CD8-positive, alpha-beta memory T cell (primary cell): Measurements from ENCODE around the gene DGKD. TPM values are rescaled to one million over a fixed set of nuclear protein-coding genes. Genes with fewer than 3 reads are reported as not detected.

Experiments
- CTCF ChIA-PET: fragments of 350-600 bp; sonication (Branson Sonifier 250); formaldehyde crosslinking; loops from one replicate; lab custom pipeline; 2021; ENCODE audit warnings: antibody characterized with exemption; lab: Charles Lee
- POLR2A ChIA-PET: fragments of 350-600 bp; sonication (Branson Sonifier 250); formaldehyde crosslinking; loops from one replicate; lab custom pipeline; 2021; ENCODE audit warnings: antibody characterized with exemption; lab: Charles Lee
- DNase-seq, 5 donors: peaks; one replicate each; pipeline versions ENCODE4 v3.0.0 to v3.0.0-alpha.2; 2020 to 2022; ENCODE audit warnings: mixed read lengths in 1 of 5
- H3K27ac ChIP-seq: one replicate; pipeline ENCODE4 v1.7.0; 2013; ENCODE audit warnings: low read depth, mild to moderate bottlenecking, low read length, moderate library complexity
- H3K27me3 ChIP-seq: 2 replicates; pipeline ENCODE4 v1.7.0; 2013; ENCODE audit warnings: low read length, mild to moderate bottlenecking; ENCODE audit not compliant: insufficient read depth, poor library complexity, severe bottlenecking
- H3K36me3 ChIP-seq: 2 replicates; pipeline ENCODE4 v1.7.0; 2013; ENCODE audit warnings: mild to moderate bottlenecking, low read length, moderate library complexity; ENCODE audit not compliant: insufficient read depth
- H3K4me1 ChIP-seq: 2 replicates; pipeline ENCODE4 v1.7.0; 2013; ENCODE audit warnings: mild to moderate bottlenecking, low read length, moderate library complexity; ENCODE audit not compliant: insufficient read depth
- H3K4me3 ChIP-seq: 2 replicates; pipeline ENCODE4 v1.7.0; 2013; ENCODE audit warnings: mild to moderate bottlenecking, low read length
- H3K9me3 ChIP-seq: 2 replicates; pipeline ENCODE4 v1.7.0; 2013; ENCODE audit warnings: mild to moderate bottlenecking, low read length
- H3K27ac Mint-ChIP-seq, 8 donors: one replicate each; pipeline ENCODE4 v1.8.0; 2020 to 2021; ENCODE audit warnings: mixed read lengths in 8 of 8, mild to moderate bottlenecking in 6 of 8, inconsistent platforms in 3 of 8, moderate library complexity in 3 of 8
- H3K27me3 Mint-ChIP-seq, 2 donors: one replicate each; pipeline ENCODE4 v1.8.0; 2020 to 2021; ENCODE audit warnings: mixed read lengths in 2 of 2, mild to moderate bottlenecking in 1 of 2, moderate library complexity in 1 of 2
- H3K36me3 Mint-ChIP-seq, 3 donors: one replicate each; pipeline ENCODE4 v1.8.0; 2020 to 2021; ENCODE audit warnings: mixed read lengths in 3 of 3, inconsistent platforms in 1 of 3, mild to moderate bottlenecking in 1 of 3
- H3K4me1 Mint-ChIP-seq, 3 donors: one replicate each; pipeline ENCODE4 v1.8.0; 2020 to 2021; ENCODE audit warnings: mixed read lengths in 3 of 3, inconsistent platforms in 1 of 3, mild to moderate bottlenecking in 1 of 3
- H3K4me3 Mint-ChIP-seq, 7 donors: one replicate each; pipeline ENCODE4 v1.8.0; 2020 to 2021; ENCODE audit warnings: mixed read lengths in 7 of 7, mild to moderate bottlenecking in 6 of 7, moderate library complexity in 4 of 7, inconsistent platforms in 2 of 7
- H3K9me3 Mint-ChIP-seq, 5 donors: one replicate each; pipeline ENCODE4 v1.8.0; 2020 to 2022; ENCODE audit warnings: mixed read lengths in 5 of 5, mild to moderate bottlenecking in 3 of 5, moderate library complexity in 2 of 5, inconsistent platforms in 1 of 5
- polyA plus RNA-seq: library from polyadenylated mRNA; unstranded; fragments of 300-500 nt; fragmentation: Illumina TruSeq; gene quantifications from one replicate; pipeline ENCODE4 v1.2.3, GENCODE V29; 2021
- total RNA-seq, 2 experiments: library from RNA; stranded (reverse); gene quantifications; one replicate each; pipeline ENCODE4 v1.2.3, GENCODE V29; 2021

DGKD gene
- total RNA-seq (10 to 100 TPM; 54.2 to 61.9 TPM), polyA plus RNA-seq (32.6 TPM)

DNA sequence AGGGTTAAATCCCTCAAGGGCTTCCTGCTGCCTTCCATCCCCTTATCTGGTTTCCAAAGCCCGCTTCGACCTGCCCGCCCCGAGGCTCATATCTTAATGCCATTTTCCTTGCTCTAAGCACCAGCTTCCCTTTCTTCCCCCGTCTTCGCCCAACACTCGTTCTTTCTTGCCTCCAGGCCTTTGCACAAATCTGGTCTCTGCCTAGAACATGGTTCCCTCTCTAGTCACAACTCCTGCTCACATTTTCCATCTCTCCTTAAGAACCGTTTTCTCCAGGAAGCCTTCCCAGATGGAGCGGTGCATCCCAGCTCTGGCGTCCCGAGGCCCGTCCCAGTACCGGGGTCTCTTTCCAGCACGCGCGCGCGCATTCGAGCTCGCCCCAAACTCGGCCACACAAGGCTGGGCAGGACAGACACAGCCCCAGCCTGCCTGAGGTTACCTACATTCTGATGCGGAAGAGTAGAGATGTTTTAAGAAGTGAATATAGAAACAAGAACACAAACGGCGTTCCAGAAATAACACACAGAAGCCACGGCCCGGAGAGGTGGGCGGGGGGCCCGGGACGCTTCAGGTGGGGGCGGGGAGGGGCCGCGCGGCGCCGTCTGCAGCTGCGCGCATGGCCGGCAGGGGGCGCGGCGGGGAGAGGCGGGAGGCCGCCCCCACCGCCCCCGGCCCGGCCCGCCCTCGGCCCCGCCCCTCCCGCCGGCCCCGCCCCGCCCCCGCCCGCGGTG lies at the start of gene DGKD:
Gene DGKD, plus strand, starts transcription at position 726 of the 731 bp plus-strand sequence. CDS start 25 bp downstream, outside the sequence.
- POLR2A ChIA-PET = interaction anchor here (0.5 to 2.0 kb wide), 4 partner anchors 22 to 86 kb away, joined by 3 to 10 read pairs (median 6); no protein-coding TSS in a partner anchor

GRCh38 chr2:233307565-233307964 lies 46.7 kb upstream of the DGKD start, which contains the start of gene SAG:
Gene SAG, plus strand, starts transcription at chr2:233307816. Its CDS starts 1,374 bp downstream, at chr2:233309190.
- POLR2A ChIA-PET = no interaction called here
- H3K4me3 Mint-ChIP-seq = no peak within 1 kb of the TSS
- no peaks in the 10 kb centered on the region for H3K36me3 Mint-ChIP-seq
- CTCF ChIA-PET = no interaction called here
- H3K27ac Mint-ChIP-seq = peak within 1 kb of the TSS in 3 of 8 donors; percentile 43 to 66 (median 62)
- H3K4me1 Mint-ChIP-seq = peaks cover 5 to 10% (median 6%) of the 10 kb centered on the region in 3 donors
- H3K27me3 ChIP-seq = no peaks in the 10 kb centered on the region
- H3K4me1 ChIP-seq = no peaks in the 10 kb centered on the region
- no peak within 1 kb of the TSS for H3K4me3 ChIP-seq
- H3K9me3 ChIP-seq = no peaks in the 10 kb centered on the region
- H3K27me3 Mint-ChIP-seq = no peaks in the 10 kb centered on the region
- H3K27ac ChIP-seq = no peak within 1 kb of the TSS
- DNase-seq = no peak
- no peaks in the 10 kb centered on the region for H3K36me3 ChIP-seq
- no peaks in the 10 kb centered on the region for H3K9me3 Mint-ChIP-seq

More for the DNA sequence above, at the start of gene DGKD:
- Histone ChIP-seq H3K27ac (no peak within 1 kb of the TSS), H3K4me3 (peak within 1 kb of the TSS; percentile 75), H3K4me1 (peaks cover 47% of the 10 kb centered on the region), H3K9me3 (no peaks in the 10 kb centered on the region), H3K36me3 (peaks cover 4% of the 10 kb centered on the region), H3K27me3 (no peaks in the 10 kb centered on the region)
- Mint-ChIP-seq H3K36me3 (peaks cover 0 to 26% (median 12%) of the 10 kb centered on the region in 3 donors), H3K4me3 (peak within 1 kb of the TSS; percentile 92 to 96 (median 94)), H3K27me3 (peaks cover 0 to 3% of the 10 kb centered on the region in 2 donors), H3K27ac (peak within 1 kb of the TSS; percentile 78 to 99 (median 91)), H3K9me3 (no peaks in the 10 kb centered on the region), H3K4me1 (peaks cover 57 to 72% (median 60%) of the 10 kb centered on the region in 3 donors)
- peak; percentile 61 to 77 (median 70) for DNase-seq
- CTCF ChIA-PET = interaction anchor here (0.5 to 2.7 kb wide), 18 partner anchors 11 to 104 kb away, joined by 3 to 18 read pairs (median 4); no protein-coding TSS in a partner anchor

DNA sequence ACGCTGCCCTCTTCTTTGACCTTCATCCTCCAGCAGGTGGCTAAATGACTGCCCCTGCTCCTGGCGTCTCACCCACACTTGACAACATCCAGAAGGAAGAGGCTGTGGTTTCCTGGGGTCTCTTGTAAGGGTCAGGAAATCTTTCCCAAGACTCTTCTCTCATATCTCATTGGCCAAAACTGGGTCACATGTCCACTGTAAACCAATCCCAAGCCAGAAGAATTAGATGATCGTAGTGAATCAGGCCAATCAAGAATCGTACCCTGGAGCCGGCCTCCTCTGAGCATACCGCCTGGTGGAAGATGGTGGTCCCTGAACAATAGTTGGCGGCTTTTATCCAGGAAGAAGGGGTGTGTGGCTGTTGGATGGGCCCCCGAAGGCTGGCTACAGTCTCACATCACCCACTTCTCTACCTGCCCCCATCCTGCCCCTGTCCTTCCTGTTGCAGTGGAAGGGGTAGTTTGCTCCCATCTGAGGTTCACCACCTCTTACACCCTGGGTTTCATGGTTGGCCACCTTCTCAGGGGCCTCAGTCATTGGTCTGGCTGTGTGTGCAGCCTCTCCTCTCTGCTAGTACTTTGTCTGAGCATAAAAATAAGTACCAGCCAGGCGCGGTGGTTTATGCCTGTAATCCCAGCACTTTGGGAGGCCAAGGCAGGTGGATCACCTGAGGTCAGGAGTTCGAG lies 42.9 kb upstream of the DGKD start:
- Mint-ChIP-seq H3K9me3 (no peaks in the 10 kb centered on the region), H3K36me3 (no peaks in the 10 kb centered on the region), H3K4me3 (peak overlapping the region in 1 of 7 donors; percentile 70), H3K27me3 (no peaks in the 10 kb centered on the region), H3K4me1 (peaks cover 5 to 10% (median 6%) of the 10 kb centered on the region in 3 donors), H3K27ac (peak overlapping the region in 3 of 8 donors; percentile 9 to 85 (median 78))
- H3K36me3 ChIP-seq = no peaks in the 10 kb centered on the region
- no peaks in the 10 kb centered on the region for H3K9me3 ChIP-seq
- H3K27ac ChIP-seq = no peak overlapping the region
- DNase-seq = no peak
- ChIA-PET POLR2A (no interaction called here), CTCF (no interaction called here)
- H3K27me3 ChIP-seq = no peaks in the 10 kb centered on the region
- no peaks in the 10 kb centered on the region for H3K4me1 ChIP-seq
- H3K4me3 ChIP-seq = no peak overlapping the region

- Mint-ChIP-seq H3K36me3 (no peaks in the 10 kb centered on the region), H3K4me1 (peaks cover 5 to 10% (median 6%) of the 10 kb centered on the region in 3 donors), H3K9me3 (no peaks in the 10 kb centered on the region), H3K4me3 (peak overlapping the region in 1 of 7 donors; percentile 61), H3K27ac (peak overlapping the region in 3 of 8 donors; percentile 4 to 38 (median 33)), H3K27me3 (no peaks in the 10 kb centered on the region)
- no peak for DNase-seq
- H3K4me1 ChIP-seq = no peaks in the 10 kb centered on the region
- H3K9me3 ChIP-seq = no peaks in the 10 kb centered on the region
- H3K36me3 ChIP-seq = no peaks in the 10 kb centered on the region
- no peaks in the 10 kb centered on the region for H3K27me3 ChIP-seq
- ChIA-PET POLR2A (interaction anchor here (0.6 kb wide), 1 partner anchor 72 kb away, joined by 10 read pairs; no protein-coding TSS in a partner anchor), CTCF (no interaction called here)
- H3K27ac ChIP-seq = no peak overlapping the region
- no peak overlapping the region for H3K4me3 ChIP-seq
These were observed 41.4 kb upstream of the DGKD start for GRCh38 chr2:233312874-233313273.

GRCh38 chr2:233314180-233314925 lies 39.9 kb upstream of the DGKD start:
- no peaks in the 10 kb centered on the region for H3K9me3 ChIP-seq
- no peaks in the 10 kb centered on the region for H3K27me3 ChIP-seq
- peaks cover 5 to 10% (median 6%) of the 10 kb centered on the region in 3 donors for H3K4me1 Mint-ChIP-seq
- H3K36me3 ChIP-seq = no peaks in the 10 kb centered on the region
- ChIA-PET POLR2A (no interaction called here), CTCF (no interaction called here)
- no peaks in the 10 kb centered on the region for H3K36me3 Mint-ChIP-seq
- peaks cover 3 to 9% of the 10 kb centered on the region in 2 donors for H3K27me3 Mint-ChIP-seq
- no peak overlapping the region for H3K27ac Mint-ChIP-seq
- no peaks in the 10 kb centered on the region for H3K4me1 ChIP-seq
- H3K4me3 ChIP-seq = no peak overlapping the region
- H3K27ac ChIP-seq = no peak overlapping the region
- no peak for DNase-seq
- H3K4me3 Mint-ChIP-seq = no peak overlapping the region
- H3K9me3 Mint-ChIP-seq = no peaks in the 10 kb centered on the region

GRCh38 chr2:233317196-233317943 lies 36.9 kb upstream of the DGKD start:
- H3K27me3 ChIP-seq = no peaks in the 10 kb centered on the region
- Mint-ChIP-seq H3K27me3 (peaks cover 3 to 9% of the 10 kb centered on the region in 2 donors), H3K4me3 (no peak overlapping the region), H3K9me3 (no peaks in the 10 kb centered on the region), H3K36me3 (no peaks in the 10 kb centered on the region), H3K27ac (no peak overlapping the region), H3K4me1 (peaks cover 3 to 8% (median 6%) of the 10 kb centered on the region in 3 donors)
- no peaks in the 10 kb centered on the region for H3K9me3 ChIP-seq
- no peaks in the 10 kb centered on the region for H3K4me1 ChIP-seq
- no peaks in the 10 kb centered on the region for H3K36me3 ChIP-seq
- ChIA-PET CTCF (no interaction called here), POLR2A (interaction anchor here (0.6 kb wide), 1 partner anchor 13 kb away, joined by 5 read pairs; no protein-coding TSS in a partner anchor)
- DNase-seq = no peak
- H3K27ac ChIP-seq = no peak overlapping the region
- H3K4me3 ChIP-seq = no peak overlapping the region

GRCh38 chr2:233319256-233319655 lies 35.0 kb upstream of the DGKD start:
- Mint-ChIP-seq H3K27ac (no peak overlapping the region), H3K36me3 (no peaks in the 10 kb centered on the region), H3K4me1 (peaks cover 9 to 21% (median 13%) of the 10 kb centered on the region in 3 donors), H3K27me3 (peaks cover 3 to 9% of the 10 kb centered on the region in 2 donors), H3K9me3 (no peaks in the 10 kb centered on the region), H3K4me3 (no peak overlapping the region)
- Histone ChIP-seq H3K4me3 (no peak overlapping the region), H3K27me3 (no peaks in the 10 kb centered on the region), H3K27ac (no peak overlapping the region), H3K36me3 (no peaks in the 10 kb centered on the region), H3K4me1 (no peaks in the 10 kb centered on the region), H3K9me3 (no peaks in the 10 kb centered on the region)
- DNase-seq = no peak
- ChIA-PET CTCF (no interaction called here), POLR2A (no interaction called here)
